GM18909 (cell line): Measurements from ENCODE around the gene C1QL3.

Experiments used
- ATAC-seq: cut with Tn5 transposase; IDR thresholded peaks from one replicate; pipeline ENCODE4 v1.9.1; 2021; ENCODE audit warnings: mild to moderate bottlenecking; ENCODE audit not compliant: unreplicated experiment, poor library complexity

C1QL3 gene

DNA sequence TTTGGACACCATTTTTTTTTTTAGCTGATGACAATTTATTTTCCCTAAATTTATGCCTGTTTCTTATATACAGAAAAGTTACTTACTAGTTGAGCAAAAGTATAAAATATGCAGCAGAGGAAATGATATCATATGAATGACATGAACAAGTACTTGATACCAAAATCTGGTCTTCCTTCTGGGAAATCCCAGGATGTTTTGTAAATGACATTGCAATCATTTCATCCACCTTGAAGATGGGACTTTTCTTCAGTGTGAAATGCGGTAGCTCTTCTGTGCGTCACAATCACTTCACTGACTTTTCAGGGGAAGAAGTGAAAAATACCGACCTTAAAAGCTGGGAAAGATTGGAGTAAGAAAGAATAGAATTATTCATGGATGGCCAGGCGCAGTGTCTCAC, 23.8 kb downstream of the C1QL3 start:
- no peak for ATAC-seq

DNA sequence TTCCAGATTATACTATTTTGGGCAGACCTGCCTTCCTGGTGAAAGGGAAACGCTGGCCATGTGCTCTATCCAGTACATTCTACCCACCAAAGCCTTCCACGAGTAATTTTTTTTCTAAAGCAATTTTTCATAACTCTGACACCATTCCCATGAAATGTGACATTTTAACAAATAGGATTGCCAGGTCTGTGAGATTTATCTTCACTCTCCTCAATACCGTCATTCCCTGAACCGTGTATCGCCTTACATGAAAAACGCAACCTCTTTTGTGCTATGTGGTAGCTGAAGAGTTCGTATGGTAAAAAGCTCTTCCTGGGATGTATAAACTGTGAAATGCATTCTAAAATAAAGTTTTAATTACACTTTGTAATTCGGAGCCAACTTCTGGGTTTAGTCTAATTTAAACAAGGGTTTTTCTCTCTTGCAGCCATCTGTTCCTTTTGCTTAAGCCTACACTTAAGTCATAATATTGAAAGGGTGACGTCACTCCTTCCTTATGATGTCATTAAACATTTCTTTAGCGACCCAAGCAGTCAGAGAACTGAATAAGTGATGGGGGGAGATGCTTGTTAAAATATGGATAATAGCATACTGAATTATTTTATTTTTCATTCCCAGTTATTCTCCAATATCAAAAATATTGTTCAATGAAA, 27.7 kb downstream of the C1QL3 start:
- ATAC-seq: no peak

DNA sequence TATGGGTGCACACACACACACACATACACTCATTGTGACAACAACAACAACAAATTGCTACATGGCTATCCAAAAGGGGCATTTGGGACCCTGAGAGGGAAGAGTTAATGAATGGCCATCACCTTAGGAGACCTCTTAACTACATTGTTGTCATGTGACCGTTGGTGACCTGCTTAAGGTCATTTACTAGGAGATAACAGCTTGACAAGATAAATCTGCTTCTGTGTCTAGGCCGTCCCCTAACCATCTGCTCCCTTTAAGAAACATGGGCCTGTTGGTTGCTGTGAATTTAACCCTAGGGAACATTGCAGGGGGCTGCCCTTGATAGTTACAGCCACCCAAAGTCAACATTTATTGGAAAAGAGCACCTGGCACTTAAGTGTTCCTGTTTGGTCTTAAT, 29.7 kb downstream of the C1QL3 start:
- no peak for ATAC-seq

- ATAC-seq: no peak
Observed at GRCh38 chr10:16490511-16490910, 31.2 kb downstream of the C1QL3 start.

DNA sequence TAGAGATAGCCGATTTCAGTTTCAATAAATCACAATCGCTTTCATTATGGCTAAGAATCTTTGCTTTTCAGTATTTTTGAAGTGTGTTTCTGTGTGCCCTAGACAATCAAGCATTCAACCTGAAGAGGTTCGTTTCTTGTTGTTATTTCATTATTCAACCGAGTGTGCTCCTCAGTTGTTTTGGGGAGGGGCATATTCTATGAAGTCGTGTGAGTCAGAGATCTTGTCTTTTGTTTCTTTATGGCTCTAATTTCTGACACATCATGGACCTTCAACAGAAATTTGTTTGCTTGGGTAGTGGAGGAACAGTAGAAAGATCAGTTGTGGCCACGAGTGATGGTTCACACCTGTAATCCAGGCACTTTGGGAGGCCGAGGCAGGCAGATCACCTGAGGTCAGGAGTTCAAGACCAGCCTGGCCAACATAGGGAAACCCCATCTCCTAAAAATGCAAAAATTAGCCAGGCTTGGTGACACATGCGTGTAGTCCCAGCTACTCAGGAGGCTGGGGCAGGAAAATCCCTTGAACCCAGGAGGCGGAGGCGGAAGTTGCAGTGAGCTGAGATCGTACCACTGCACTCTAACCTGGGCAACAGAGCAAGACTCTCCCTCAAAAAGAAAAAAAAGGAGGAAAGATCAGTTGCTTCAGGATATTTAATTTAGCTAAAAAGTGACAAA, 38.3 kb downstream of the C1QL3 start:
- no peak for ATAC-seq

- ATAC-seq: no peak
Observed at GRCh38 chr10:16481052-16481728, 40.5 kb downstream of the C1QL3 start.

DNA sequence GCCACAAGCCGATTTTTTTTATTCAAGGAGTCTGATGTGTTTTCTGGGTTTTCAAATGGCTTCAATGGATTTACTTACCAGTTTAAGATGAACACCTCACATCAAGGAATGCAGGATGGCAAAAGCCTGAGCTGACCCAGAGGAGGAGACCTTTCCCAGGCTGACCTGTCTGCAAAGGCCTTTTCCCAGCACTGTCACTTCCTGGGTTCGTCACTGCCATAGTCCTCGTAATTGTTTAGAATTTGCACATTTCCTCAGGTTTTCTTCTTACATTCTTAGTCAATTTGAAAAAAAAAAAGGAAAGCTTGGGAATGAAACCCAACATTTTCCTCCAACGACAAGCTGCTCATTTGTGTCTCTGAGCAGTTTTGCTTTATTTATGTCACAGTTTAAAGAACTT, 42.9 kb downstream of the C1QL3 start:
- no peak for ATAC-seq

DNA sequence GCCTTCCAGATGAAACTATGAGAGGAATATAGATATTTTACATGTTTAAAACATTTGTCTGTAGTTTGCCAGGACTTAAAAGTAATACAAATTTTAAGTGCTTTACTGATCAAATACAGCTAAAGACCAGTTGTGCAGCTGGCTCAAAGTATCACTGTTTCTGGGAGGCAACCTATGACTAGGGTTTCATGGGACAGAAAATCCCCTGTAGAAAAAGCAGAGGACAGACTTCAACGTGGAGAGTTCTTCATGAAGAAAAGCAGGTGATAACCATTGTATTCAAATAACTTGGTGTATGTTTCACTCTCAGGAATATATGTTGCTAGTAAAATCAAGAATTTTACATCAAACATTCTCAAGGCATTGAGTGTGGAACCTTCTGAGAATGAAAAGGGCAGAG, 43.9 kb downstream of the C1QL3 start:
- no peak for ATAC-seq

DNA sequence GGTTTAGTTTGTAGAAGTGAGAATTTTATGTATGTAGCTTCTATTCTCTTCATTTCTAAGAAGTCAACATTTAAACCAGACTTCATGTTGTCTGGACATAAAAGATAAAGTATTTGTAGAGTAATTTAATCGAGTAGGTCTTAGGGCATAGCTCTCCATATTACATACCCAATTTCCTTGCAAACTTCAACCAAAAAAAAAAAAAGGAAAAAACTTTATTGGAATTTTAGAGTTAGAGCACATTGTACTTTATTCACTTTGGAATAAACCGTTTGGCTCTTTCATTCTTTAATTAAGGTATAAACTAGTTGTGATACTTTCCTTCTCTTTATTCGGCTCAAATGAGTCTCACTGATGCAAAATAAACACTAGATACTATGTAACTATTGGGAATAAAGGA, 48.9 kb downstream of the C1QL3 start:
- ATAC-seq: no peak

GRCh38 chr10:16470747-16471146, 50.9 kb downstream of the C1QL3 start:
- ATAC-seq: no peak

DNA sequence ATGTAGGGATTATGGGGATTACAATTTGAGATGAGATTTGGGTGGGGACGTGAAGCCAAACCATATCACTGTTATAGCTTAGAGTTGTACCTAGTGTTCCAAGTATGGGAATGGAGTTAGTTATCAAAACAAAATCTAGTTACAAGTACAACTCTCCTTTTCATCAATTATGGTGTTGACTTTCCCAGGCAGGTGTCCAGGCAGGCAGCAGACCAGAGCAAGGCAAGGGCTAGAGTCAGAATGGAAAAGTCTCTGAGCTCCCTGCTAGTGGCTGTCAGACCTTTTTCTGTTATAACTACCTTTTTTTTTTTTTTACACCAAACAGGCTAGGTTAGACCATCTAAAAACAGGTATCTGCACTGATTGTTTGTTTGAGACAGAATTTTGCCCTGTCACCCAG, 55.7 kb downstream of the C1QL3 start:
- no peak for ATAC-seq
